Thoracic aorta (tissue), 2 donors: ENCODE measurements around the gene LNX1. TPM values are rescaled to one million over a fixed set of nuclear protein-coding genes. Genes with fewer than 3 reads are reported as not detected.

Experiments
- ATAC-seq: fragments of 150-250 bp; one replicate; pipeline ENCODE4 v1.8.0; 2017; ENCODE audit warnings: low read depth; ENCODE audit not compliant: insufficient number of reproducible peaks, low FRiP score
- DNase-seq: peaks from one replicate; pipeline ENCODE4 v3.0.0-alpha.2; 2020; ENCODE audit warnings: low spot score
- H3K27ac ChIP-seq, 2 donors: fragments of 200-600 bp; sonication (generic); 1 replicate in 1 of 2; 2 replicates in 1 of 2; pipeline ENCODE4 v1.5.1; 2016; ENCODE audit warnings: mild to moderate bottlenecking in 2 of 2, moderate library complexity in 2 of 2
- H3K27me3 ChIP-seq: fragments of 200-600 bp; sonication (generic); replicated peaks from 2 replicates; pipeline ENCODE4 v1.6.0; 2016; ENCODE audit warnings: mild to moderate bottlenecking; ENCODE audit not compliant: insufficient read depth
- H3K36me3 ChIP-seq: fragments of 200-600 bp; sonication (generic); one replicate; pipeline ENCODE4 v1.5.1; 2016
- H3K4me1 ChIP-seq, 2 donors: fragments of 200-600 bp; sonication (generic); 1 replicate in 1 of 2; 2 replicates in 1 of 2; pipeline versions ENCODE4 v1.5.1 to v1.6.0; 2016; ENCODE audit warnings: low read depth in 2 of 2, mild to moderate bottlenecking in 1 of 2; ENCODE audit not compliant: control insufficient read depth in 1 of 2
- H3K4me3 ChIP-seq: fragments of 200-600 bp; sonication (generic); 2 replicates; pipeline ENCODE4 v1.5.1; 2016; ENCODE audit warnings: mild to moderate bottlenecking
- H3K9me3 ChIP-seq: fragments of 200-600 bp; sonication (generic); 2 replicates; pipeline ENCODE4 v1.5.1; 2016
- CTCF ChIP-seq: fragments of 200-600 bp; sonication (generic); IDR thresholded peaks from one replicate; pipeline ENCODE4 v1.5.1; 2019; ENCODE audit warnings: antibody characterized with exemption
- total RNA-seq, 2 donors: library from RNA; depleted of rRNA; stranded (reverse); fragments of >200 nt; gene quantifications; one replicate each; pipeline versions ENCODE4 v1.1.0 to v1.2.3, GENCODE V29; 2016

Gene LNX1
- total RNA-seq, 2 donors from 2014 or later: 12.6 to 24.1 TPM

DNA sequence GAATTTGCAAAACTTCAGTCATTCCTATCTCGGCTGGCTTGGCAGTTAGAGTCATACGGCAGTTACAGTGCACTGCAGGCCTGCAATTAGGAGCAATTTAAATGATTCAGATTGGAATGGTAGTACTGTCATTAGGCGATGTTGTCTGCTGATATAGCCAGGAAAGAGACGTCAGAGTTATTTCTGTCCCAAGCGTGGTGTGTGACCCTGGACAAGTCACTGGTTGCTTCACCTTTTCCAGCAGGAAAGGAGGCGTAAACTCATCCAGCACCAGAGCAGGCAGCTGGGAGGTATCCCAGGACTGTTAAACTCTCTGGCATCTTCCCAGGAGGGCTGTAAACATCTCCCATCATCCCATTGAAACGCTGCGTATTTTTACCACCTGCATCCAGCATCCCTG is 836 bp upstream of the LNX1 start:
- no peak for DNase-seq
- H3K27ac ChIP-seq: no peak overlapping the region

GRCh38 chr4:53590187-53590586 is 1.1 kb downstream of the LNX1 start:
- Histone ChIP-seq H3K9me3 (no peaks in the 10 kb centered on the region), H3K27ac (no peak overlapping the region), H3K36me3 (no peaks in the 10 kb centered on the region), H3K27me3 (no peaks in the 10 kb centered on the region), H3K4me1 (no peaks in the 10 kb centered on the region), H3K4me3 (no peak overlapping the region)
- no peak for DNase-seq
- no peak for ATAC-seq
- TF ChIP-seq CTCF: no peak

More for the DNA sequence above, 836 bp upstream of the LNX1 start:
- no peaks in the 10 kb centered on the region for H3K4me1 ChIP-seq
- no peak overlapping the region for H3K4me3 ChIP-seq
- H3K27me3 ChIP-seq: no peaks in the 10 kb centered on the region
- no peaks in the 10 kb centered on the region for H3K9me3 ChIP-seq
- H3K36me3 ChIP-seq: no peaks in the 10 kb centered on the region
- ATAC-seq: no peak
- no peak for TF ChIP-seq CTCF

DNA sequence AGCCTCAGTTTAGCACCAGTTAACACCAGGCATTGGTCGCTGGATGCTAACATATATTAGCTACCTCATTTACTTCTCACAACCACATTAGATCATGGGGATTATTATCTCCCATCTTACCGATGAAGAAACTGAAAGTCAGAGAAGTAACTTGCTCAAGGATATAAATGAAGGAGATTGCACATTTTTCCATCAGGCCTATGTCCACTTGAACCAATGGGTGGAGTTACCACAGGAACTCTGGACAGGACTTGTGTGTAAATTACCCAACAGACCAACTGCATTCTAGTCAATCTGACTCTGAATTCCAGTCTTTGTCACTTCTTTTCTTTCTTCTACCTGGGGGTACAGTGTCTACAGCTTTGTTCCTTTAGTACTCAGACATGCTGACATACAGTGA is 1.8 kb downstream of the LNX1 start:
- H3K4me3 ChIP-seq: no peak overlapping the region
- DNase-seq (no peak), ATAC-seq (no peak)
- no peaks in the 10 kb centered on the region for H3K4me1 ChIP-seq
- H3K27ac ChIP-seq: no peak overlapping the region
- no peaks in the 10 kb centered on the region for H3K9me3 ChIP-seq
- no peak for TF ChIP-seq CTCF
- no peaks in the 10 kb centered on the region for H3K36me3 ChIP-seq
- H3K27me3 ChIP-seq: no peaks in the 10 kb centered on the region

- no peaks in the 10 kb centered on the region for H3K36me3 ChIP-seq
- H3K27me3 ChIP-seq: no peaks in the 10 kb centered on the region
- no peak for ATAC-seq
- TF ChIP-seq CTCF: no peak
- H3K4me3 ChIP-seq: no peak overlapping the region
- H3K4me1 ChIP-seq: no peaks in the 10 kb centered on the region
- no peaks in the 10 kb centered on the region for H3K9me3 ChIP-seq
- DNase-seq: no peak
- no peak overlapping the region for H3K27ac ChIP-seq
Measured at GRCh38 chr4:53587135-53587534, 4.2 kb downstream of the LNX1 start.

DNA sequence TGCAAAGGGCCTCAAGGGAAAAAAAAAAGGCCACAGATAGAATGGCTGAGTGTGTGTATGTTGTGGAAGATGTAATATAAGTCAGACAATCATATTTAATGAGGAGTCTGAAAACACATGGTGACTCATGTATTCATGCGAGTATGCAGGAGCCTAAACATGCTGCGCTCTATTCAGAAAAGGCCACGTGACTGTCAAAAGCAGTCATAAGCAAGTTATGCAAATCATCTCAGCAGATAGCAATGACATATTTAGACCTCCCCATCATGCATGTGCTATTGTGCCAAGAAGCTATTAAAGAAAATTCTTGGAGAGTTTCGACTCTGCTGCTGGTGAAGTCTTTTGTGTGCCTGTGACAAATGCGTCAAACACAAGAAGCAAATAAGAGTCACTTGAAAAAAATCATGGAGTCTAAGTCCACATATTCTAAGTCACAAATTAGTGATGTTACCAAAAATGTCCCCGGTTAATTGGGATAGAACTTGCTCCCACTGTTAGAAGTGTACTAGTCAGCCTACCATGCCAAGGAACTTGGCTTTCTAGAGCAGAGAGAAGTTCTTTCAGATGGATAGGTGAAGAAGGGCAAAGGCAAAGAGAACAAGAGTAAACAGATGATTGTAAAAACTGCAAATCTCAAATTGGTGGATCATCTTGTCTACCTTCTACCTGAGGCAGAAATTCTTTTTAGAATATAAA is 5.0 kb downstream of the LNX1 start:
- Histone ChIP-seq H3K9me3 (no peaks in the 10 kb centered on the region), H3K4me3 (no peak overlapping the region), H3K27me3 (no peaks in the 10 kb centered on the region), H3K36me3 (no peaks in the 10 kb centered on the region), H3K27ac (no peak overlapping the region), H3K4me1 (no peaks in the 10 kb centered on the region)
- no peak for ATAC-seq
- no peak for DNase-seq
- TF ChIP-seq CTCF: no peak
